AG04449 (cell line): ENCODE results near the gene DBF4B.
"Not testable (repeated sequence)": the region's sequence is repeated elsewhere in the genome, so short reads cannot be mapped to it uniquely, and the experiment has no call there.

Experiments used
- CTCF ChIA-PET: fragments of 350-600 bp; formaldehyde crosslinking; extraction: SDS; loops from one replicate; lab custom pipeline; 2021; ENCODE audit warnings: antibody characterized with exemption; lab: Yijun Ruan, JAX
- POLR2A ChIA-PET: fragments of 400-600, 350-600 bp; formaldehyde crosslinking; extraction: SDS; loops from one replicate; lab custom pipeline; 2020; ENCODE audit warnings: antibody characterized with exemption, inconsistent platforms; lab: Yijun Ruan, JAX
- DNase-seq: peaks from one replicate; pipeline ENCODE4 v3.0.0-alpha.2; 2010; ENCODE audit warnings: low read depth, low spot score
- H3K4me3 ChIP-seq: 2 replicates; pipeline ENCODE4 v1.5.1; 2011; ENCODE audit warnings: low read depth, mild to moderate bottlenecking, control low read depth, low read length
- CTCF ChIP-seq: IDR thresholded peaks from one replicate; pipeline ENCODE4 v1.5.1; 2011; ENCODE audit warnings: mild to moderate bottlenecking, moderate library complexity, low read length, control low read depth, inconsistent platforms; ENCODE audit not compliant: insufficient read depth; ENCODE audit errors: missing control alignments

The DBF4B gene

GRCh38 chr17:44749980-44750318 lies 41.5 kb downstream of the DBF4B start:
- H3K4me3 ChIP-seq: no peak overlapping the region
- DNase-seq: no peak
- no peak for TF ChIP-seq CTCF
- ChIA-PET POLR2A (no interaction called here), CTCF (interaction anchor here (1.3 kb wide), 1 partner anchor 128 kb away, joined by 3 read pairs; no protein-coding TSS in a partner anchor)

GRCh38 chr17:44751331-44751730 lies 42.9 kb downstream of the DBF4B start:
- CTCF ChIA-PET: no interaction called here
- POLR2A ChIA-PET: no interaction called here

GRCh38 chr17:44751806-44752205 lies 43.3 kb downstream of the DBF4B start:
- TF ChIP-seq CTCF: no peak
- ChIA-PET POLR2A (no interaction called here), CTCF (interaction anchor here (1.5 kb wide), 1 partner anchor 23 kb away, joined by 5 read pairs; no protein-coding TSS in a partner anchor)
- H3K4me3 ChIP-seq: no peak overlapping the region
- DNase-seq: no peak

More at GRCh38 chr17:44751331-44751730, 42.9 kb downstream of the DBF4B start:
- TF ChIP-seq CTCF: no peak
- no peak for DNase-seq
- H3K4me3 ChIP-seq: no peak overlapping the region

GRCh38 chr17:44752953-44753861 lies 44.7 kb downstream of the DBF4B start:
- no peak for TF ChIP-seq CTCF
- no peak for DNase-seq
- ChIA-PET CTCF (interaction anchor here (0.7 to 1.6 kb wide), 4 partner anchors 13 to 125 kb away, joined by 3 to 7 read pairs (median 4); no protein-coding TSS in a partner anchor), POLR2A (no interaction called here)
- H3K4me3 ChIP-seq: no peak overlapping the region

- H3K4me3 ChIP-seq: no peak overlapping the region
- no peak for TF ChIP-seq CTCF
- no peak for DNase-seq
- ChIA-PET POLR2A (no interaction called here), CTCF (interaction anchor here (1.3 kb wide), 1 partner anchor 12 kb away, joined by 3 read pairs; no protein-coding TSS in a partner anchor)
These were observed 45.8 kb downstream of the DBF4B start for GRCh38 chr17:44754276-44754675.

GRCh38 chr17:44755180-44755579 lies 46.7 kb downstream of the DBF4B start:
- POLR2A ChIA-PET, CTCF ChIA-PET, DNase-seq, H3K4me3 ChIP-seq: not testable (repeated sequence)
